Transverse colon (tissue), 4 donors: ENCODE results near the gene TNRC6C.

Source experiments
- EP300 ChIP-seq: sonication (generic); formaldehyde crosslinking; IDR thresholded peaks from one replicate; pipeline ENCODE4 v1.6.1; 2017; ENCODE audit warnings: antibody characterized with exemption, low read depth
- POLR2A ChIP-seq: fragments of 450-650 bp; IDR thresholded peaks from one replicate; pipeline ENCODE4 v1.6.1; 2016; ENCODE audit warnings: antibody characterized with exemption, mild to moderate bottlenecking, moderate library complexity
- POLR2AphosphoS5 ChIP-seq, 3 donors: sonication (generic); formaldehyde crosslinking; IDR thresholded peaks; one replicate each; pipeline ENCODE4 v1.6.1; 2016; ENCODE audit warnings: antibody characterized with exemption in 3 of 3
- TF ChIP-seq, protein P1 (sequence below), 5 experiments: fragments of 200-600 bp in 3 of 5; fragments of 450-650 bp in 2 of 5; sonication (generic) in 3 of 5; IDR thresholded peaks; 1 replicate in 2 of 5; 2 replicates in 3 of 5; pipeline ENCODE4 v1.5.1; 2016 to 2017; ENCODE audit warnings: antibody characterized with exemption in 5 of 5, inconsistent platforms in 3 of 5, mild to moderate bottlenecking in 2 of 5, moderate library complexity in 1 of 5

DNA sequence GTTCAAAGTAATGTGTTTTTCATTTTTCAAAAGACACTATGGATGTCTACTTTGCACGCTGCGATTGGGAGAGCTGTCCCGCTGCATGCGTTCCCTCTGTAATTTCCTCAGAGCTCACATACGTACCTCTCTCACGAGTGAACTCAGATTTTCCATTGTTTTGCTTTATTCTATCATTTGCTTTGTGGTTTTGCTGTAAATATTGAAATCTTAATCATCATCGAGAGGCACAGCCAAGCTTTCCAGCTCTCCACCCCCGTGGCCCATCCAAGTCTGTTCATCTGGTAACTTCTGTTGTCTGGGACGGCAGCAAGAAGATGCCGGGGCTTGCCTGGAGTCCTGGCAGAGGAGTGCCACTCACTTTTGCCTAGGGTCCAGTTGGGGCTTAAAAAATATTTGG, 149.0 kb downstream of the TNRC6C start:
- TF ChIP-seq POLR2A (no peak), POLR2AphosphoS5 (IDR thresholded peaks at IDR 0.05) (no peak), EP300 (no peak)
- TF ChIP-seq, protein P1, sequence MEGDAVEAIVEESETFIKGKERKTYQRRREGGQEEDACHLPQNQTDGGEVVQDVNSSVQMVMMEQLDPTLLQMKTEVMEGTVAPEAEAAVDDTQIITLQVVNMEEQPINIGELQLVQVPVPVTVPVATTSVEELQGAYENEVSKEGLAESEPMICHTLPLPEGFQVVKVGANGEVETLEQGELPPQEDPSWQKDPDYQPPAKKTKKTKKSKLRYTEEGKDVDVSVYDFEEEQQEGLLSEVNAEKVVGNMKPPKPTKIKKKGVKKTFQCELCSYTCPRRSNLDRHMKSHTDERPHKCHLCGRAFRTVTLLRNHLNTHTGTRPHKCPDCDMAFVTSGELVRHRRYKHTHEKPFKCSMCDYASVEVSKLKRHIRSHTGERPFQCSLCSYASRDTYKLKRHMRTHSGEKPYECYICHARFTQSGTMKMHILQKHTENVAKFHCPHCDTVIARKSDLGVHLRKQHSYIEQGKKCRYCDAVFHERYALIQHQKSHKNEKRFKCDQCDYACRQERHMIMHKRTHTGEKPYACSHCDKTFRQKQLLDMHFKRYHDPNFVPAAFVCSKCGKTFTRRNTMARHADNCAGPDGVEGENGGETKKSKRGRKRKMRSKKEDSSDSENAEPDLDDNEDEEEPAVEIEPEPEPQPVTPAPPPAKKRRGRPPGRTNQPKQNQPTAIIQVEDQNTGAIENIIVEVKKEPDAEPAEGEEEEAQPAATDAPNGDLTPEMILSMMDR (IDR thresholded peaks at IDR 0.05): no peak
